Activated CD4-positive, alpha-beta T cell treated with anti-CD3 and anti-CD28 coated beads for 24 hours (primary cell): Measurements from ENCODE around the gene CDK2AP2.
"Not testable (repeated sequence)": the region's sequence is repeated elsewhere in the genome, so short reads cannot be mapped to it uniquely, and the experiment has no call there.

Source experiments
- DNase-seq, 2 donors: peaks; one replicate each; pipeline ENCODE4 v3.0.0-alpha.2; 2020; ENCODE audit warnings: low read depth in 2 of 2

The CDK2AP2 gene

GRCh38 chr11:67507864-67508485 lies at the start of gene CDK2AP2:
CDK2AP2 (minus strand) TSS chr11:67508162; CDS start chr11:67508082, 80 bp downstream.
- peak; percentile 97 to 99 for DNase-seq

- no peak for DNase-seq
These were observed 48.3 kb upstream of the CDK2AP2 start for GRCh38 chr11:67556244-67556643.

GRCh38 chr11:67551697-67552096 lies 43.7 kb upstream of the CDK2AP2 start:
- not testable (repeated sequence) for DNase-seq

- DNase-seq: no peak
These were observed 43.2 kb upstream of the CDK2AP2 start for GRCh38 chr11:67551127-67551526.

- DNase-seq: no peak
These were observed 40.7 kb upstream of the CDK2AP2 start for GRCh38 chr11:67548555-67549110.

GRCh38 chr11:67548112-67548511 lies 40.1 kb upstream of the CDK2AP2 start:
- not testable (repeated sequence) for DNase-seq

- no peak for DNase-seq
These were observed 37.3 kb upstream of the CDK2AP2 start for GRCh38 chr11:67545280-67545679.

GRCh38 chr11:67544616-67545242 lies 36.8 kb upstream of the CDK2AP2 start:
- DNase-seq: no peak

- no peak for DNase-seq
These were observed 35.6 kb upstream of the CDK2AP2 start for GRCh38 chr11:67543585-67543984.

GRCh38 chr11:67542971-67543370 lies 35.0 kb upstream of the CDK2AP2 start:
- DNase-seq: no peak

- no peak for DNase-seq
These were observed 34.2 kb upstream of the CDK2AP2 start for GRCh38 chr11:67542169-67542568.

- no peak for DNase-seq
These were observed 33.2 kb upstream of the CDK2AP2 start for GRCh38 chr11:67541198-67541597.

- DNase-seq: no peak
These were observed 31.6 kb upstream of the CDK2AP2 start for GRCh38 chr11:67539550-67539949.

GRCh38 chr11:67538823-67539505 lies 31.0 kb upstream of the CDK2AP2 start:
- DNase-seq: no peak

- DNase-seq: no peak
These were observed 30.3 kb upstream of the CDK2AP2 start for GRCh38 chr11:67538306-67538705.

- no peak for DNase-seq
These were observed 27.6 kb upstream of the CDK2AP2 start for GRCh38 chr11:67535561-67535960.

- no peak for DNase-seq
These were observed 26.2 kb upstream of the CDK2AP2 start for GRCh38 chr11:67534070-67534679.

GRCh38 chr11:67532889-67533288 lies 24.9 kb upstream of the CDK2AP2 start:
- no peak for DNase-seq

- no peak for DNase-seq
These were observed 22.3 kb upstream of the CDK2AP2 start for GRCh38 chr11:67530282-67530592.

GRCh38 chr11:67528376-67528775 lies 20.4 kb upstream of the CDK2AP2 start:
- no peak for DNase-seq

GRCh38 chr11:67525275-67525976 lies 17.5 kb upstream of the CDK2AP2 start:
- DNase-seq: no peak

- no peak for DNase-seq
These were observed 16.5 kb upstream of the CDK2AP2 start for GRCh38 chr11:67524480-67524808.
